Measurements from ENCODE around the gene MS4A6A. TPM values are rescaled to one million over a fixed set of nuclear protein-coding genes. Genes with fewer than 3 reads are reported as not detected.

The MS4A6A gene, protein sequence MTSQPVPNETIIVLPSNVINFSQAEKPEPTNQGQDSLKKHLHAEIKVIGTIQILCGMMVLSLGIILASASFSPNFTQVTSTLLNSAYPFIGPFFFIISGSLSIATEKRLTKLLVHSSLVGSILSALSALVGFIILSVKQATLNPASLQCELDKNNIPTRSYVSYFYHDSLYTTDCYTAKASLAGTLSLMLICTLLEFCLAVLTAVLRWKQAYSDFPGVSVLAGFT
- total RNA-seq: not detected in 2 replicates

DNA sequence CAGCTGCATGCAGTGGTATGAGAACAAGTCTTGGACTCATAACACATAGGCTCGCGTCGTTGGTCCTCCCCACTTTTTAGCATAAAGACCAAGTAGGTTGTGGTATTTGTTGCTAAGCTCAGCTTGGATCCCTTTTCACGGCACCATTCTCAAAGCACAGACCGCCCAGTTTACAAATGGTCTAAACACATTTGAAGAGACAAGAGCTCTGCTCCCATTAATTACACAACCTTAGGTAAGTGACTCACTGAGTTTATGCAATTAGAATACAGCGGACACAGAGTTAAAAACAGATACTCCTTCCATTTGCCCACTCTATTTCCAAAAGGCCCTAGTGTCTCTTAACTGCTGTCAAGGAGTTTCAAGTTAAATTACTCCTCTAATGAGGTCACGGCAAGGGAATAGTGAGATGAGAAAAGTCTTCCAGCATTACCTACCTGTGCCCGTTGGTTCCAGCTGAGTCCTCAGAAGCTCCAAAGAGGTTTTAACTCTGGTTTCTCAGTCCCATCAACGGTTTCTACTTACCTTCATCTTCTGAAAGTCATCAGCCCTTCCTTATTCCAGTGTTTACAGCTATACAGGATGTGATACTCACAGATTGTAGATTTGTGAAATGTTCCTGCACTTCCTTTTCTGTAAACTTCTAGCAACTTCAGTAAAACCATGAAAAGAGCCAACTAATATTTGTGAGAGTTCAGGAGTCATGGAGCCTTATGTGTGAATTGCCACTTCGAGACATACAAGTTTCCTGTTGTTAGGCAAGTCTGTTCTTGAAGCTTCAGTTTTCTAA, at the start of gene MS4A6A:
Gene MS4A6A, minus strand, starts transcription at position 543 of the 790 bp plus-strand sequence. CDS start 1,356 bp downstream, outside the sequence.

Other genes starting within 250 kb of the MS4A6A start
- not detected in 2 replicates for gene OOSP1, start 244.7 kb downstream of the MS4A6A start, total RNA-seq
- gene OOSP4A, start 219.1 kb downstream of the MS4A6A start, total RNA-seq: not detected in 2 replicates
- not detected in 2 replicates for gene OOSP4B, start 165.9 kb downstream of the MS4A6A start, total RNA-seq
- not detected in 2 replicates for gene OOSP2, start 142.7 kb downstream of the MS4A6A start, total RNA-seq
- gene MS4A3, start 126.4 kb downstream of the MS4A6A start, total RNA-seq: not detected in 2 replicates
- not detected in 2 replicates for gene MS4A2, start 94.4 kb downstream of the MS4A6A start, total RNA-seq
- gene MS4A4E, start 60.1 kb upstream of the MS4A6A start, total RNA-seq: not detected in 2 replicates
- not detected in 2 replicates for gene MS4A4A, start 97.6 kb upstream of the MS4A6A start, total RNA-seq
- gene MS4A6E, start 144.2 kb upstream of the MS4A6A start, total RNA-seq: not detected in 2 replicates
- gene MS4A7, start 195.4 kb upstream of the MS4A6A start, total RNA-seq: not detected in 2 replicates
- gene MS4A14, start 213.4 kb upstream of the MS4A6A start, total RNA-seq: not detected in 2 replicates
- gene MS4A5, start 246.5 kb upstream of the MS4A6A start, total RNA-seq: not detected in 2 replicates